ENCODE measurements around the gene AEN.

- no peak for TF ChIP-seq CTCF (IDR thresholded peaks at IDR 0.05)
- no peak for TF ChIP-seq POLR2A (IDR thresholded peaks at IDR 0.05)
Measured at GRCh38 chr15:88680241-88681001, 59.3 kb downstream of the AEN start.
